ENCODE measurements around the gene POU2F2. TPM values are rescaled to one million over a fixed set of nuclear protein-coding genes. Genes with fewer than 3 reads are reported as not detected.

The POU2F2 gene
- total RNA-seq, 1 donor from 2014 or later = 0.65 TPM

GRCh38 chr19:42126574-42126973 is 5.7 kb downstream of the POU2F2 start:
- no peak for TF ChIP-seq CTCF (IDR thresholded peaks at IDR 0.05; ENCODE audit: unreplicated experiment)
- no peaks in the 10 kb centered on the region for H3K4me1 Mint-ChIP-seq
- no peaks in the 10 kb centered on the region for H3K36me3 Mint-ChIP-seq
- H3K4me3 Mint-ChIP-seq = no peak overlapping the region
- H3K27ac Mint-ChIP-seq = no peak overlapping the region
- H3K27me3 Mint-ChIP-seq (ENCODE audit: low read depth) = peaks cover 57% of the 10 kb centered on the region
- DNase-seq (ENCODE audit: low spot score in 2 of 2, unreplicated experiment in 2 of 2) = no peak
- peaks cover 4% of the 10 kb centered on the region for H3K9me3 Mint-ChIP-seq

GRCh38 chr19:42125536-42125935 is 6.7 kb downstream of the POU2F2 start:
- Mint-ChIP-seq H3K4me3 (no peak overlapping the region), H3K4me1 (no peaks in the 10 kb centered on the region), H3K36me3 (no peaks in the 10 kb centered on the region), H3K27ac (no peak overlapping the region), H3K27me3 (ENCODE audit: low read depth) (peaks cover 48% of the 10 kb centered on the region), H3K9me3 (peaks cover 4% of the 10 kb centered on the region)
- no peak for DNase-seq (ENCODE audit: low spot score in 2 of 2, unreplicated experiment in 2 of 2)
- TF ChIP-seq CTCF (IDR thresholded peaks at IDR 0.05; ENCODE audit: unreplicated experiment) = no peak

- Mint-ChIP-seq H3K27ac (no peak overlapping the region), H3K4me3 (no peak overlapping the region), H3K4me1 (no peaks in the 10 kb centered on the region), H3K27me3 (ENCODE audit: low read depth) (peaks cover 39% of the 10 kb centered on the region), H3K9me3 (peaks cover 4% of the 10 kb centered on the region), H3K36me3 (no peaks in the 10 kb centered on the region)
- no peak for DNase-seq (ENCODE audit: low spot score in 2 of 2, unreplicated experiment in 2 of 2)
- no peak for TF ChIP-seq CTCF (IDR thresholded peaks at IDR 0.05; ENCODE audit: unreplicated experiment)
These were observed 7.8 kb downstream of the POU2F2 start for GRCh38 chr19:42124386-42124901.

- no peak for TF ChIP-seq CTCF (IDR thresholded peaks at IDR 0.05; ENCODE audit: unreplicated experiment)
- Mint-ChIP-seq H3K4me1 (no peaks in the 10 kb centered on the region), H3K36me3 (no peaks in the 10 kb centered on the region), H3K4me3 (no peak overlapping the region), H3K27ac (no peak overlapping the region), H3K9me3 (peaks cover 4% of the 10 kb centered on the region), H3K27me3 (ENCODE audit: low read depth) (peaks cover 35% of the 10 kb centered on the region)
- no peak for DNase-seq (ENCODE audit: low spot score in 2 of 2, unreplicated experiment in 2 of 2)
These were observed 8.5 kb downstream of the POU2F2 start for GRCh38 chr19:42123765-42124164.

GRCh38 chr19:42122691-42123607 is 9.3 kb downstream of the POU2F2 start:
- no peaks in the 10 kb centered on the region for H3K36me3 Mint-ChIP-seq
- TF ChIP-seq CTCF (IDR thresholded peaks at IDR 0.05; ENCODE audit: unreplicated experiment) = no peak
- DNase-seq (ENCODE audit: low spot score in 2 of 2, unreplicated experiment in 2 of 2) = no peak
- no peak overlapping the region for H3K27ac Mint-ChIP-seq
- no peaks in the 10 kb centered on the region for H3K4me1 Mint-ChIP-seq
- H3K4me3 Mint-ChIP-seq = no peak overlapping the region
- peaks cover 4% of the 10 kb centered on the region for H3K9me3 Mint-ChIP-seq
- H3K27me3 Mint-ChIP-seq (ENCODE audit: low read depth) = peaks cover 28% of the 10 kb centered on the region

Measured in mesothelial cell of epicardium (in vitro differentiated cells).